Type B pancreatic cell (in vitro differentiated cells): ENCODE results near the gene RCOR1. TPM values are rescaled to one million over a fixed set of nuclear protein-coding genes. Genes with fewer than 3 reads are reported as not detected.
"Not testable (repeated sequence)": the region's sequence is repeated elsewhere in the genome, so short reads cannot be mapped to it uniquely, and the experiment has no call there.

Experiments
- DNase-seq: peaks from one replicate; pipeline ENCODE4 v3.0.0; 2021; ENCODE audit warnings: mixed read lengths; ENCODE audit not compliant: unreplicated experiment; ENCODE audit errors: extremely low spot score
- H3K27ac Mint-ChIP-seq: 2 replicates; pipeline ENCODE4 v1.8.0; 2021; ENCODE audit warnings: mild to moderate bottlenecking, mixed read lengths
- H3K27me3 Mint-ChIP-seq: 2 replicates; pipeline ENCODE4 v1.8.0; 2021; ENCODE audit warnings: mixed read lengths
- H3K36me3 Mint-ChIP-seq: 2 replicates; pipeline ENCODE4 v1.8.0; 2021; ENCODE audit warnings: mixed read lengths
- H3K4me1 Mint-ChIP-seq: one replicate; pipeline ENCODE4 v1.8.0; 2021; ENCODE audit warnings: mixed read lengths; ENCODE audit not compliant: unreplicated experiment
- H3K4me3 Mint-ChIP-seq: 2 replicates; pipeline ENCODE4 v1.8.0; 2021; ENCODE audit warnings: mild to moderate bottlenecking, mixed read lengths
- H3K9me3 Mint-ChIP-seq: 2 replicates; pipeline ENCODE4 v1.8.0; 2021; ENCODE audit warnings: mixed read lengths
- total RNA-seq: library from RNA; stranded (reverse); gene quantifications from 2 replicates; pipeline ENCODE4 v1.2.1, GENCODE V29; 2021; ENCODE audit warnings: low replicate concordance
- TF ChIP-seq, protein P1 (sequence below): fragments of 200-600 bp; sonication (generic); conservative IDR thresholded peaks from 2 replicates; pipeline ENCODE4 v1.5.0; 2021; ENCODE audit warnings: antibody characterized with exemption, mild to moderate bottlenecking

Gene RCOR1
- total RNA-seq, 1 donor from 2014 or later, result 35.3 TPM

DNA sequence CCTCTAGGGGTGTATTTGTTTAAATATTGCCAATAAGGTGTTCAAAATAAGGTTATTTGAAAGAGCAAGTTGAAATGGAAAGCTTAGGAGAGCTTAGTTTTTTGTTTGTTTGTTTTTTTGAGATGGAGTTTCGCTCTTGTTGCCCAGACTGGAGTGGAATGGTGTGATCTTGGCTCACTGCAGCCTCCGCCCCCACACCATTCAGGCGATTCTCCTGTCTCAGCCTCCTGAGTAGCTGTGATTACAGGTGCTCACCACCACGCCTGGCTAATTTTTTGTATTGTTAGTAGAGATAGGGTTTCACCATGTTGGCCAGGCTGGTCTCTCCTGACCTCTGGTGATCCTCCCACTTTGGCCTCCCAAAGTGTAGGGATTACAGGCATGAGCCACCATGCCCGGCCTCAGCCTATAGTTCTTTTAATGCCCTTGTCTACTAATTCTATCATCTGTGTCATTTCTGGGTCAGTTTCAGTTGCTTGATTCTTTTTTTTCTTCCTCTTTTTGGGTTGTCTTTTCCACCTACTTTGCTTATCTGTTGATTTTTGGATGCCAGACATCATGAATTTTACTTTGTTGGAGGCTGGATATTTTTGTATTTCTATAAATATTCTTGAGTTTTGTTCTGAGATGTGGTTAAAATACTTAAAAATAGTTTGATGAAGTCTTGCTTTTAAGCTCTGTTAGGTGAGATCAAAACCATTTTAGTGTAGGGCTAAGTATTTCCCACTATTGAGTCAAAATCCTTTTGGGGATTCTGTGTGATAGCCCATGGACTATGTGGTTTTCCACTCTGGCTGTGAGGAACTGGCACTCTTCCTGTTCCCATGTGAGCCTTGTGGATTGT is 18.7 kb downstream of the RCOR1 start:
- Mint-ChIP-seq H3K27me3 (no peaks in the 10 kb centered on the region), H3K27ac (no peak overlapping the region), H3K4me3 (no peak overlapping the region), H3K36me3 (peaks cover 5% of the 10 kb centered on the region), H3K4me1 (no peaks in the 10 kb centered on the region), H3K9me3 (no peaks in the 10 kb centered on the region)
- TF ChIP-seq, protein P1, sequence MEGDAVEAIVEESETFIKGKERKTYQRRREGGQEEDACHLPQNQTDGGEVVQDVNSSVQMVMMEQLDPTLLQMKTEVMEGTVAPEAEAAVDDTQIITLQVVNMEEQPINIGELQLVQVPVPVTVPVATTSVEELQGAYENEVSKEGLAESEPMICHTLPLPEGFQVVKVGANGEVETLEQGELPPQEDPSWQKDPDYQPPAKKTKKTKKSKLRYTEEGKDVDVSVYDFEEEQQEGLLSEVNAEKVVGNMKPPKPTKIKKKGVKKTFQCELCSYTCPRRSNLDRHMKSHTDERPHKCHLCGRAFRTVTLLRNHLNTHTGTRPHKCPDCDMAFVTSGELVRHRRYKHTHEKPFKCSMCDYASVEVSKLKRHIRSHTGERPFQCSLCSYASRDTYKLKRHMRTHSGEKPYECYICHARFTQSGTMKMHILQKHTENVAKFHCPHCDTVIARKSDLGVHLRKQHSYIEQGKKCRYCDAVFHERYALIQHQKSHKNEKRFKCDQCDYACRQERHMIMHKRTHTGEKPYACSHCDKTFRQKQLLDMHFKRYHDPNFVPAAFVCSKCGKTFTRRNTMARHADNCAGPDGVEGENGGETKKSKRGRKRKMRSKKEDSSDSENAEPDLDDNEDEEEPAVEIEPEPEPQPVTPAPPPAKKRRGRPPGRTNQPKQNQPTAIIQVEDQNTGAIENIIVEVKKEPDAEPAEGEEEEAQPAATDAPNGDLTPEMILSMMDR, result no peak
- no peak for DNase-seq

DNA sequence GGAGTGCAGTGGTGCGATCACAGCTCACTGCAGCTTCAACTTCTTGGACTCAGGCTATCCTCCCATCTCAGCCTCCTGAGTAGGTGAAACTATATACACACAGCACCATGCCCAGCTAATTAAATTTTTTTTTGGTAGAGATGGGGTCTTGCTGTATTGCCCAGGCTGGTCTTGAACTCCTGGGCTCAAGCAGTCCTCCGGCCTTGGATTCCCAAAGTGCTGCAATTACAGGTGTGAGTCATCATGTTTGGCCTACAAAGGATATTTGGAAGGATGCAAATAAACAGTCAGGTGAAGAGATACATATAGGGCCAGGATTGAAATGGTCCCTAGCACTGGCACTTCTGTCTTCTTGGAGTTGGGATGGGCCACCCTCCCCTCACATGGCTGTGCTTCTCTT is 23.9 kb downstream of the RCOR1 start:
- no peak for DNase-seq
- Mint-ChIP-seq H3K4me3 (no peak overlapping the region), H3K27ac (no peak overlapping the region), H3K9me3 (no peaks in the 10 kb centered on the region), H3K4me1 (peaks cover 9% of the 10 kb centered on the region), H3K27me3 (no peaks in the 10 kb centered on the region), H3K36me3 (peaks cover 2% of the 10 kb centered on the region)
- TF ChIP-seq, protein P1, result no peak

DNA sequence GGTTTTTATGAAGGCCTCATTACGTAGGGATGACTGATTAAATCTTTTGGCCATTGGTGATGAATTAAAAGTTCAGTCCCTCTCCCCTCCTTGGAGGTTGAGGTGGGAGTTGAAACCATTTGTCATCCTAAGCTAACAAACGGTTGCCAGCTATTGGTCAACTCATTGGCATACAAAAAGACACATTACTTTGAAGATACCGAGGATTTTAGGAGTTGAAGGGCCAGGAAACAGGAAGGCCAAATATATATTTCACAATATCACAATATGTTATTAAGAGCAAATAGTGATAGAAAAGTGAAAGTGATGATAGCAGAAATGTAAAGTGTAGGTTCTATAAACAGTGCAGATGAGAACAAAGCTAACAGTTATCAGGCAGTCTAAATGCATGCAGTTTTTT is 24.4 kb downstream of the RCOR1 start:
- Mint-ChIP-seq H3K36me3 (no peaks in the 10 kb centered on the region), H3K27ac (no peak overlapping the region), H3K27me3 (no peaks in the 10 kb centered on the region), H3K4me3 (no peak overlapping the region), H3K4me1 (peaks cover 13% of the 10 kb centered on the region), H3K9me3 (no peaks in the 10 kb centered on the region)
- no peak for DNase-seq
- TF ChIP-seq, protein P1, result no peak

DNA sequence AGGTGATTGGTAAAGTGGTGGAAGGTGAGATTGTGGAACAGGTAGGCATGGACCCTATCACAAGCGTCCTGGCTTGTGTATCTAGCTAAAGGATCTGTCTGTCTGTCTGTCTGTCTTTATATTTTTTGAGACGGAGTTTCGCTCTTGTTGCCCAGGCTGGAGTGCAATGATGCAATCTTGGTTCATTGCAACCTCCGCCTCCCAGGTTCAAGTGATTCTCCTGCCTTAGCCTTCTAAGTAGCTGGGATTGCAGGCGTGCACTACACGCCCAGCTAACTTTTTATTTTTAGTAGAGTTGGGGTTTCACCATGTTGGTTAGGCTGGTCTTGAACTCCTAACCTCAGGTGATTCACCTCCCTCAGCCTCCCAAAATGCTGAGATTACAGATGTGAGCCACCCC is 26.6 kb downstream of the RCOR1 start:
- DNase-seq, H3K27me3 Mint-ChIP-seq, H3K36me3 Mint-ChIP-seq, H3K9me3 Mint-ChIP-seq, H3K4me3 Mint-ChIP-seq: not testable (repeated sequence)
- H3K27ac Mint-ChIP-seq, result peak overlapping the region; percentile 7
- H3K4me1 Mint-ChIP-seq, result peaks cover 24% of the 10 kb centered on the region

DNA sequence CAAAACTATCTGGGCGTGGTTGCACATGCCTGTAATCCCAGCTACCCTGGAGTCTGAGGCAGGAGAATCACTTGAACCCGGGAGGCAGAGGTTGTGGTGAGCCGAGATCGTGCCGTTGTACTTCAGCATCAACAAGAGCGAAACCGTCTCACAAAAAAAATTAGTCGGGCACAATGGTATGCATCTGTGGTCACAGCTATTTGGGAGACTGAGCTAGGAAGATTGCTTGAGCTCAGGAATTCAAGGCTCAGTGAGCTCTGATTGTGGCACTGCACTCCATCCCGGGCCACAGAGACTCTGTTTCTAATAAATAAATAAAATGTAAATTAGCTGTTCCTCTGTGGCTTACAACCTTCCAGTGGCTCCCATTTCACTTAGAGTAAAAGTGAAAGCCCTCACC is 28.0 kb downstream of the RCOR1 start:
- DNase-seq, result no peak
- Mint-ChIP-seq H3K4me3 (no peak overlapping the region), H3K36me3 (no peaks in the 10 kb centered on the region), H3K9me3 (no peaks in the 10 kb centered on the region), H3K27ac (no peak overlapping the region), H3K4me1 (peaks cover 24% of the 10 kb centered on the region), H3K27me3 (no peaks in the 10 kb centered on the region)
- TF ChIP-seq, protein P1, result no peak

DNA sequence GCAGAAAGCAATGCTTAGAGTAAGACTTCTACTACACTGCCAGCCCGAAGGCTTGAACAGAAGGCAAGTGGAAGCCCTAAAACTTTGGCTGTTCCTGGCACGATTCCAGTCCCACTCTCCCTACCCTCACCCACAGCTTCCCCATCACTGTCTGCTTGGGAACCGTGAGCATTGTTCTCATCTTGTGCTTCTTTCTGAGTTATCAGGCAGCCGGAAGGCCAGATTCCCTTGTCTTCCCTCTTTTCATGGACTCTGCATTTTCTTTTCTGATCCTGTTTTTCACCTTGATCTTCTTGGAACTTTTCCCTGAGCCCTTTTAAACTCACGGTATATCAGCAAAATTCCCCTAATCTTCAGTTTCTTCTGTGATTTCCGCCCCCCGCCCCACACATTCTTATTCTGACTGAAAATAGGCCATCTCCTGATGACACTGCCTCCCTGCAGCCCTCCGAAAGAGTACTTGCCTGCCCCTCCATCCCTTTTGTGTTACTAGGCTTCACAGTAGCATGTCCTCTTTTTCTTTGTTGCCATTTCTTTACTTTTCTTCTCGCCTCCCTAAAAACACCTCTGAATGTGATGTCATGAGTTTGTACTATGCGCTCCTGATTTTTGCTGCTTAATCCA is 29.9 kb downstream of the RCOR1 start:
- no peak overlapping the region for H3K4me3 Mint-ChIP-seq
- peaks cover 7% of the 10 kb centered on the region for H3K36me3 Mint-ChIP-seq
- TF ChIP-seq, protein P1, result no peak
- H3K4me1 Mint-ChIP-seq, result peaks cover 39% of the 10 kb centered on the region
- H3K9me3 Mint-ChIP-seq, result no peaks in the 10 kb centered on the region
- peak overlapping the region; percentile 1 for H3K27ac Mint-ChIP-seq
- H3K27me3 Mint-ChIP-seq, result no peaks in the 10 kb centered on the region
- DNase-seq, result no peak
